ENCODE measurements around the gene FGGY. TPM values are rescaled to one million over a fixed set of nuclear protein-coding genes. Genes with fewer than 3 reads are reported as not detected.
A peak's percentile ranks its signal among the peaks of the same experiment; 100 is the strongest.

Gene FGGY
- total RNA-seq, 1 experiment from 2014 or later: 6.4 TPM

GRCh38 chr1:59775480-59775879 lies 478.6 kb downstream of the FGGY start:
- H3K27me3 Mint-ChIP-seq (ENCODE audit: insufficient read depth, unreplicated experiment): peaks cover 3% of the 10 kb centered on the region
- H3K4me1 Mint-ChIP-seq (ENCODE audit: low read depth, unreplicated experiment): no peaks in the 10 kb centered on the region
- intact Hi-C loops (cut with micrococcal nuclease; ENCODE audit: unreplicated experiment): no loop called here
- Histone ChIP-seq H3K36me3 (ENCODE audit: control insufficient read depth, insufficient read depth, low read length) (no peaks in the 10 kb centered on the region), H3K27me3 (replicated peaks; ENCODE audit: control insufficient read depth, insufficient read depth, low read length) (no peaks in the 10 kb centered on the region), H3K4me1 (no peaks in the 10 kb centered on the region), H3K9me3 (no peaks in the 10 kb centered on the region), H3K4me3 (ENCODE audit: low read depth, low read length) (no peak overlapping the region)
- BruUV-seq (replicated peaks): no TSS peak
- H3K27ac Mint-ChIP-seq (ENCODE audit: unreplicated experiment): no peak overlapping the region
- H3K36me3 Mint-ChIP-seq (ENCODE audit: insufficient read depth, unreplicated experiment): no peaks in the 10 kb centered on the region
- TF ChIP-seq CTCF (IDR thresholded peaks at IDR 0.05; ENCODE audit: insufficient read depth in 1 of 2, low read depth in 1 of 2, low read length in 1 of 2, severe bottlenecking in 1 of 2, unreplicated experiment in 1 of 2): no peak
- no peak overlapping the region for H3K4me3 Mint-ChIP-seq (ENCODE audit: unreplicated experiment)
- POLR2A ChIA-PET: no interaction called here
- no peak for DNase-seq
- no peaks in the 10 kb centered on the region for H3K9me3 Mint-ChIP-seq (ENCODE audit: unreplicated experiment)
- CTCF ChIA-PET: no interaction called here

- Mint-ChIP-seq H3K4me3 (ENCODE audit: unreplicated experiment) (no peak overlapping the region), H3K4me1 (ENCODE audit: low read depth, unreplicated experiment) (no peaks in the 10 kb centered on the region), H3K9me3 (ENCODE audit: unreplicated experiment) (no peaks in the 10 kb centered on the region), H3K27me3 (ENCODE audit: insufficient read depth, unreplicated experiment) (no peaks in the 10 kb centered on the region), H3K36me3 (ENCODE audit: insufficient read depth, unreplicated experiment) (no peaks in the 10 kb centered on the region), H3K27ac (ENCODE audit: unreplicated experiment) (no peak overlapping the region)
- no peaks in the 10 kb centered on the region for H3K27me3 ChIP-seq (replicated peaks; ENCODE audit: control insufficient read depth, insufficient read depth, low read length)
- no peaks in the 10 kb centered on the region for H3K36me3 ChIP-seq (ENCODE audit: control insufficient read depth, insufficient read depth, low read length)
- H3K9me3 ChIP-seq: no peaks in the 10 kb centered on the region
- no TSS peak for BruUV-seq (replicated peaks)
- TF ChIP-seq CTCF (IDR thresholded peaks at IDR 0.05; ENCODE audit: insufficient read depth in 1 of 2, low read depth in 1 of 2, low read length in 1 of 2, severe bottlenecking in 1 of 2, unreplicated experiment in 1 of 2): no peak
- no peaks in the 10 kb centered on the region for H3K4me1 ChIP-seq
- CTCF ChIA-PET: no interaction called here
- DNase-seq: no peak
- no peak overlapping the region for H3K4me3 ChIP-seq (ENCODE audit: low read depth, low read length)
- POLR2A ChIA-PET: no interaction called here
- intact Hi-C loops (cut with micrococcal nuclease; ENCODE audit: unreplicated experiment): no loop called here
Observed at GRCh38 chr1:59776960-59777852, 480.3 kb downstream of the FGGY start.

GRCh38 chr1:59779949-59780348 lies 483.1 kb downstream of the FGGY start:
- peak; percentile 30 to 41 for TF ChIP-seq CTCF (IDR thresholded peaks at IDR 0.05; ENCODE audit: insufficient read depth in 1 of 2, low read depth in 1 of 2, low read length in 1 of 2, severe bottlenecking in 1 of 2, unreplicated experiment in 1 of 2)
- H3K27ac Mint-ChIP-seq (ENCODE audit: unreplicated experiment): no peak overlapping the region
- H3K4me3 Mint-ChIP-seq (ENCODE audit: unreplicated experiment): no peak overlapping the region
- BruUV-seq (replicated peaks): no TSS peak
- H3K4me3 ChIP-seq (ENCODE audit: low read depth, low read length): no peak overlapping the region
- H3K4me1 Mint-ChIP-seq (ENCODE audit: low read depth, unreplicated experiment): no peaks in the 10 kb centered on the region
- H3K4me1 ChIP-seq: no peaks in the 10 kb centered on the region
- ChIA-PET POLR2A (no interaction called here), CTCF (interaction anchor here (0.5 kb wide), 1 partner anchor 25 kb away, joined by 3 read pairs; no protein-coding TSS in a partner anchor)
- no peaks in the 10 kb centered on the region for H3K36me3 ChIP-seq (ENCODE audit: control insufficient read depth, insufficient read depth, low read length)
- H3K9me3 Mint-ChIP-seq (ENCODE audit: unreplicated experiment): no peaks in the 10 kb centered on the region
- intact Hi-C loops (cut with micrococcal nuclease; ENCODE audit: unreplicated experiment): loop anchor here (10.0 kb wide), 1 partner anchor 165 kb away; no protein-coding TSS in a partner anchor
- no peaks in the 10 kb centered on the region for H3K27me3 ChIP-seq (replicated peaks; ENCODE audit: control insufficient read depth, insufficient read depth, low read length)
- peak in 1 of 2 experiments; percentile 11 for DNase-seq
- no peaks in the 10 kb centered on the region for H3K9me3 ChIP-seq
- H3K36me3 Mint-ChIP-seq (ENCODE audit: insufficient read depth, unreplicated experiment): no peaks in the 10 kb centered on the region
- H3K27me3 Mint-ChIP-seq (ENCODE audit: insufficient read depth, unreplicated experiment): no peaks in the 10 kb centered on the region

All from Caco-2 (cell line).